Activated CD8-positive, alpha-beta memory T cell treated with anti-CD3 and anti-CD28 coated beads, Interleukin-2, amount 50 U/mL, for 4 hours (primary cell): ENCODE data around the gene HSCB.
"Not testable (repeated sequence)": the region's sequence is repeated elsewhere in the genome, so short reads cannot be mapped to it uniquely, and the experiment has no call there.

Source experiments
- DNase-seq: peaks from one replicate; pipeline ENCODE4 v3.0.0-alpha.2; 2020

The HSCB gene

GRCh38 chr22:28741785-28742561 lies at the start of gene HSCB, which contains the start of gene CHEK2:
TSS of gene HSCB (plus strand) at chr22:28742039. CDS start at chr22:28742096, 57 bp downstream.
TSS of gene CHEK2 (minus strand) at chr22:28741820. CDS start at chr22:28734721, 7,099 bp downstream.
- peak; percentile 96 for DNase-seq

GRCh38 chr22:28693041-28693760 lies 48.6 kb upstream of the HSCB start:
- not testable (repeated sequence) for DNase-seq

- no peak for DNase-seq
Measured at GRCh38 chr22:28702891-28703290, 38.9 kb upstream of the HSCB start.

DNA sequence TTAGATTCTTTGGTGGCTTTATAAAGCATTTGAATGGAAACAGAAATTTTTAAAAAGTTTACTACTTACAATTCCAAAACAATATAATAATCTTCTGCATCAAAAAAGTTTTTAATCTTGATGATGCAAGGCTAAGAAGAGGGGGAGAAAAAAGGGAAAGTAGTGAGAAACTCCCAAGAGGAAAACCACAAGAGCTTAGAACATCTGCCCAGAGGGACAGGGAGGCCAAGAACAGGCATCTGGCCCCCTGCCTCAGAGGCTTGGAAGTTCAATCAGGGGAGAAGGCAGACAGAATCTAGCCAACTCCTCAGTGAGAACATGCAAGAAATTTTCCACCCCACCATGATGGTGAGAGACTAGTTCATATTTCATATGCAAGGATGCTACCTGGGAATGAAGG lies 38.4 kb upstream of the HSCB start:
- no peak for DNase-seq

DNA sequence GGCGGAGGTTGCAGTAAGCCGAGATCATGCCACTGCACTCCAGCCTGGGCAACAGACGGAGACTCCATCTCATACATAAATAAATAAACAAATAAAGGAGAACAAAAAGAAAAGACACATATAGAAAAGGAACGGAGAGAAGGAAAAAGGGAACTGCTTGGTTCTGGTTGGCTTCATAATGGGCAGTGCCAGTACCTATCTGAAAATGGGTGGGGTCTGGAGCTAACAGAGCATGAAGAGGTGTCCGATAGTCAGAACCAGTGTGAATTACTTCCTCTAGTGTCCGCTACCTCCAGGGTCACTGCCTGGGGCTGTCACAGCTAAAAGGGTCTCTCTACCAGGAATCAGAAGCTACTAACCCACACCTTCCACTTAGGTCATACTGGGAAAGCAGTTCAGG lies 35.0 kb upstream of the HSCB start:
- DNase-seq, result no peak

GRCh38 chr22:28710107-28710506 lies 31.7 kb upstream of the HSCB start:
- DNase-seq, result no peak

GRCh38 chr22:28710576-28711191 lies 31.2 kb upstream of the HSCB start:
- no peak for DNase-seq

GRCh38 chr22:28711341-28711740 lies 30.5 kb upstream of the HSCB start:
- no peak for DNase-seq

- DNase-seq, result no peak
Measured at GRCh38 chr22:28711820-28712777, 29.7 kb upstream of the HSCB start.

- no peak for DNase-seq
Measured at GRCh38 chr22:28714043-28714628, 27.7 kb upstream of the HSCB start.

GRCh38 chr22:28715611-28716010 lies 26.2 kb upstream of the HSCB start:
- DNase-seq, result no peak

- DNase-seq, result no peak
Measured at GRCh38 chr22:28716686-28717085, 25.2 kb upstream of the HSCB start.

DNA sequence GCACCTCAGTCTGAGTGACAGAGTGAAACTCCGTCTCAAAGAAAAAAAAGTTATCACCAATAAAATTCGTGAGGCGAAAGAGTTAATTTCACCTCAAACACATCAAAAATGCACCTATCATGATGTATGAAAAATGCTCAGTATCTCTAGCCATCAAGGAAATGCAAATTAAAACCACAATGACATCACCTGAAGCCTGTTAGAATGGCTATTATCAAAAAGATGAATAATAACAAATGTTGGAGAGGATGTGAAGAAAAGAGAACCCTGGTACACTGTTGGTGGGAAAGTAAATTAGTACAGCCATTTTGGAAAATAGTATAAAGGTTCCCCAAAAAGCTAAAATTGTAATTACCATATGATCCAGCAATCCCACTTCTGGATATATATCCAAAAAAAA lies 23.8 kb upstream of the HSCB start:
- no peak for DNase-seq

- no peak for DNase-seq
Measured at GRCh38 chr22:28728002-28728401, 13.8 kb upstream of the HSCB start.

DNA sequence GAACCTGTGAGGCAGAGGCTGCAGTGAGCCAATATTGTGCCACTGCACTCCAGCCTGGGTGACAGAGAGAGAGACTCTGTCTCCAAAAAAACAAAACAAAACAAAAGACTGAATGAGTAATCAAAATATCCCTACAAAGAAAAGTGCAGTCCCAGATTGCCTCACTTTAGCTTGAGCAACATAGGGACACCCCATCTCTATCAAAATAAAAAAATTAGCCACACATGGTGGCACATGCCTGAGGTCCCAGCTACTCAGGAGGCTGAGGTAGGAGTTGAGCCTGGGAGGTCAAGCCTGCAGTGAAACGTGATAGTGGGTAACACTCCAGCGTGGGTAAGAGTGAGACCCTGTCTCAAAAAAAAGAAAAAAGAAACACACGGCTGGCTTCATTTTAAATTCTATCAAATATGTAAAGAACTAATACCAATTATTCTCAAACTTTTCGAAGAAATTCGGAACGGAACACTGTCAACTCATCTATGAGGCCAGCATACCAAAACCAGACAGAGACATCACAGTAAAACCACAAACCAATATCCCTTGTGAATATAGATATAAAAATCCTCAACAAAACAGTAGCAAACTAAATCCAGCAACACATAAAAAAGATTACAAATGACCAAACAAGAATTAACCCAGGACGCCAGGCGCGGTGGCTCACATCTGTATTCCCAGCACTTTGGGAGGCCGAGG lies 13.1 kb upstream of the HSCB start:
- no peak for DNase-seq

DNA sequence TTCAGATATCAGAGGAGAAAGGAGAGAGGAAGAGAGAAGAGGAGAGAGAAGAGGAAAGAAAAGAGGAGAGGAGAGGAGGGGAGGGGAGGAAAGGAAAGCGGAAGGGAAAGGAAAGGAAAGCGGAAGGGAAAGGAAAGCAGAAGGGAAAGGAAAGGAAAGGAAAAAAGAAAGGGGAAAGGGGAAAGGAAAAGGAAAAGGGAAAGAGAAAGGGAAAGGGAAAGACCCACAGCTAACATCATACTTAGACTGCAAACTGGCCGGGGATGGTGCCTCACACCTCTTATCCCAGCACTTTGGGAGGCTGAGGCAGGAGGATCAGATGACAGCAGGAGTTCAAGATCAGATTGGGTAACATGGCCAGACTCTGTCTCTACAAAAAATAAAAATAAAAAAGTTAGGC lies 11.7 kb upstream of the HSCB start:
- no peak for DNase-seq

- DNase-seq, result no peak
Measured at GRCh38 chr22:28734393-28734792, 7.4 kb upstream of the HSCB start.

DNA sequence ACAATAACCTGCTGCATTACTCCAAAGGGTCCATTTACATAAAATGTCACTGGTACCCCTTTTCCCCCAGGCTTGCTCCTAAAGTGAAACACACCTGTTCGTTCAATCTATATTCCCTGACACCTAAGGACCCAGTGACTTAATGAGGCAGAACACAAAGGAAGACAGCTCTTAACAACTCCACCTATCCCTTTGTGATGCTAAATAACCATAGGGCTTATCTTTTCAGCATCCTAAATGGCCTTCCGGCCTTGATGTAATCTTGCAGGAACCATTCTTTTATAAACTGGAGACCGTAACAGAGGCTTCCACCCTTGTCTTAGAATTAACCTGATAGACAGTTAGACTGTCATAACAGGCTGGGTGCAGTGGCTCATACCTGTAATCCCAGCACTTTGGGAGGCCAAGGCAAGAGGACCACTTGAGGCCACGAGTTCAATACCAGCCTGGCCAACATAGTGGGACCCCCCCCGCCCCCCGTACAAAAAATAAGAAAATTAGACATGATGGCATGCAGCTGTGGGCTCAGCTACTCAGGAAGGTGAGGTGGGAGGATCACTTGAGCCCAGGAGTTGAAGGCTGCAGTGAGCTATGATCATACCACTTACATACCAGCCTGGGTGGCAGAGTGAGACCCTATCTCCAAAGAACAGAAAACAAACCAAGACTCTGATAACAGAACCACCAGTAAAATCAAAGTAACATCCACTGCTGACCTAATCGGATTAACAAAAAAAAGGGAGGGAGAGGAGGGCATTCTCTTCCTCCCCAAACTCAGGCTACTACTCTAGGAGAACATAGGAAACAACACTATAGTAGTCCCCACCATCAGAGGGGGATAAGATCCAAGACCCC lies 5.3 kb upstream of the HSCB start:
- no peak for DNase-seq

DNA sequence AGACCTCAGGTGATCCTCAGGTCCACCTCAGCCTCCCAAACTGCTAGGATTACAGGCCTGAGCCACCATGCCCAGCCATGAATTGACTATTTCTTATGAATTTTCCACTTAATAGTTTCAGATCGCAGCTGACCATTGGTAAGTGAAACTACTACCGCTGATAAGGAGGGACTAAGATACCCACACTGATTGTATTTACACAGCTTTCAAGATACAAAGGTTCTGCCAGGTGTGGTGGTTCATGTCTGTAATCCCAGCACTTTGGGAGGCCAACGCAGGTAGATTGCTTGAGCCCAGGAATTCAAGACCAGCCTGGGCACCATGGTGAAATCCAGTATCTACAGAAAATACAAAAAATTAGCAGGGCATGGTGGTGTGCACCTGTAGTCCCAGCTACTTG lies 4.1 kb upstream of the HSCB start:
- DNase-seq, result no peak

- DNase-seq, result not testable (repeated sequence)
Measured at GRCh38 chr22:28738876-28739275, 3.0 kb upstream of the HSCB start.
